GM12801 (cell line): ENCODE results near the gene PLG.

Source experiments
- TF ChIP-seq, protein P1 (sequence below): IDR thresholded peaks from one replicate; pipeline ENCODE4 v1.5.1; 2011; ENCODE audit warnings: control low read depth; ENCODE audit not compliant: insufficient read length; ENCODE audit errors: extremely low read depth

The PLG gene

DNA sequence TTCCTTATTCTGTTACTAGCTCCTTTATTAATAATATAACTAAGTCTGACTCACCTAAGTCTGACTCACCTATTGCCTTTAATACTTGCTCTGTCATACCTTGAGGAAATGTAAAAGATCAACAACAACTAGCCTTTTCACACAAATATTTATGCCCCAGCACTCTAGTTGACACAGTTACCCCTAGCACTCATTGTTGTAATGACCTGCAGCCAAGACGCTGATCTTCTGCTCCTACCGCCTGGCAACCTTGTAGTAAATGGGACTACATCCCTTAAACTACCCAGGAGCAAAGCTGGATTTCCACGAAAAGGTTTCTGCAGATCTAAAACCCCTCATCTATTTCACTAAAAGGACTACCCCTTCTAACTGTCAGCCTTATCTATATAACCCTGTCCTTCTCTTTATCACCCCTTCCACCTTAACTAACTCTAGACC is 90.0 kb downstream of the PLG start:
- TF ChIP-seq, protein P1, sequence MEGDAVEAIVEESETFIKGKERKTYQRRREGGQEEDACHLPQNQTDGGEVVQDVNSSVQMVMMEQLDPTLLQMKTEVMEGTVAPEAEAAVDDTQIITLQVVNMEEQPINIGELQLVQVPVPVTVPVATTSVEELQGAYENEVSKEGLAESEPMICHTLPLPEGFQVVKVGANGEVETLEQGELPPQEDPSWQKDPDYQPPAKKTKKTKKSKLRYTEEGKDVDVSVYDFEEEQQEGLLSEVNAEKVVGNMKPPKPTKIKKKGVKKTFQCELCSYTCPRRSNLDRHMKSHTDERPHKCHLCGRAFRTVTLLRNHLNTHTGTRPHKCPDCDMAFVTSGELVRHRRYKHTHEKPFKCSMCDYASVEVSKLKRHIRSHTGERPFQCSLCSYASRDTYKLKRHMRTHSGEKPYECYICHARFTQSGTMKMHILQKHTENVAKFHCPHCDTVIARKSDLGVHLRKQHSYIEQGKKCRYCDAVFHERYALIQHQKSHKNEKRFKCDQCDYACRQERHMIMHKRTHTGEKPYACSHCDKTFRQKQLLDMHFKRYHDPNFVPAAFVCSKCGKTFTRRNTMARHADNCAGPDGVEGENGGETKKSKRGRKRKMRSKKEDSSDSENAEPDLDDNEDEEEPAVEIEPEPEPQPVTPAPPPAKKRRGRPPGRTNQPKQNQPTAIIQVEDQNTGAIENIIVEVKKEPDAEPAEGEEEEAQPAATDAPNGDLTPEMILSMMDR, result no peak

DNA sequence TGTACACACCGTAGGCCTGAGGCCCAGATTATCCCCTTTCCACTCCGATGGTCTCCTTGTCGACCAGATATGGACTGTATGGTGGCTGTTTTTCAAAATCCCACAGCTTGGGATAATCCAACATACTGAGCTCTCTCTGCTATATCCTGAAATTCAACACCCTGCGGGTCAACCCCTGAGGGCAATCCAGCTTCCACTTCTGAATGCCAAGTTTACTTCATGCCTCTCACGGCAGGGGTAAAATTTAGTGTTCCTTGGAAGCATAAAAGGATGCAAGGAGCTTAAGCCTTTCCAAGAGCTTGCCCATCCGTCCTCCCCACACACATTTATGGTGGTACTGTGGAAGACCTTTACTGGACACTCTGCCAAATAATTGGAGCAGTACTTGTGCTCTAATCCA is 90.7 kb downstream of the PLG start:
- TF ChIP-seq, protein P1, result no peak

DNA sequence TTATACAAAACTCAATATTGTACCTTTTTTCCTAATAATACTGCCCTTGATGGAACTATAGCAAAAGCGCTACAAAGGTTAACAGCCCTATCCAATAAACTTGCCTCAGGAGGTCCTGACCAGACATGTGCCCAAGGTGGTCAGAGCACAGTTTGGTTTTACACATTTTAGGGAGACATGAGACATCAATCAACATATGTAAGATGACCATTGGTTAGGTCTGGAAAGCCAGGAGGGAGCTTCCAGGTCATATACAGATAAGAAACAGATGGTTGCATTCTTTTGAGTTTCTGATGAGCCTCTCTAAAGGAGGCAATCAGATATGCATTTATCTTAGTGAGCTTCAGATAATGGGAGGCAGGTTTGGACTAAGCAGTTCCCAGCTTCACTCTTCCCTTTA is 91.6 kb downstream of the PLG start:
- TF ChIP-seq, protein P1, result no peak

DNA sequence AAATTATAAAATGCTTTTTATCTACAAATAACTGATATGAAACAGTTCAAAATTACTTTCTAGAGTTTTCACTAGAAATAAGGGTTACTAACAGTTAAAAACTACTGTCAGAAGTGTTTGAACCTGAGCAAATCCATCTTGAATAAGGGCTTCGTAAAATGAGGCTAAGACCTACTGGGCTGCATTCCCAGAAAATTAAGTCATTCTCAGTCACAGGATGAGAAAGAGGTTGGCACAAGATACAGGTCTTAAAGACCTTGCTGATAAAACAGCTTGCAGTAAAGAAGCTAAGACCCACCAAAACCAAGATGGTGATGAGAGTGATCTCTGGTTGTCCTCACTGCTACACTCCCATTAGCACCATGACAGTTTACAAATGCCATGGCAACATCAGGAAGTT is 93.7 kb downstream of the PLG start:
- TF ChIP-seq, protein P1, result no peak

DNA sequence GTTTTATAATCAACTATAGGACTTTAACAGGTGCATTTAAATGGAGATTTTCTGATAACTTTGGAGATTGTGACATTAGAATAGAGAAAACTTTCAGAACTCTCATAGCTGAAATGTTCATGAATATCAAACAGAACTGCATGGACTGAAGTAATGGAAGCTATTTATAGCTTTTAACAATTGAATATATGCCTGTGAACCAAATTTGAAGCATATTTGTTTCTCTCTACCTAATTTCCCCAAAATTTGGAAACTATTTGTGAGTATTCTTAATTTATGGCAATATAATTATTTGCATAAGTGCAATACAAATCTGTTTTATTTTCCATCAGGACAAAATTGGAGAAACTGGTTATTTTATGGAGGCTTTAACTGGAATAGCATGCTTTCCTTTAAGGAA is 96.6 kb downstream of the PLG start:
- TF ChIP-seq, protein P1, result no peak

DNA sequence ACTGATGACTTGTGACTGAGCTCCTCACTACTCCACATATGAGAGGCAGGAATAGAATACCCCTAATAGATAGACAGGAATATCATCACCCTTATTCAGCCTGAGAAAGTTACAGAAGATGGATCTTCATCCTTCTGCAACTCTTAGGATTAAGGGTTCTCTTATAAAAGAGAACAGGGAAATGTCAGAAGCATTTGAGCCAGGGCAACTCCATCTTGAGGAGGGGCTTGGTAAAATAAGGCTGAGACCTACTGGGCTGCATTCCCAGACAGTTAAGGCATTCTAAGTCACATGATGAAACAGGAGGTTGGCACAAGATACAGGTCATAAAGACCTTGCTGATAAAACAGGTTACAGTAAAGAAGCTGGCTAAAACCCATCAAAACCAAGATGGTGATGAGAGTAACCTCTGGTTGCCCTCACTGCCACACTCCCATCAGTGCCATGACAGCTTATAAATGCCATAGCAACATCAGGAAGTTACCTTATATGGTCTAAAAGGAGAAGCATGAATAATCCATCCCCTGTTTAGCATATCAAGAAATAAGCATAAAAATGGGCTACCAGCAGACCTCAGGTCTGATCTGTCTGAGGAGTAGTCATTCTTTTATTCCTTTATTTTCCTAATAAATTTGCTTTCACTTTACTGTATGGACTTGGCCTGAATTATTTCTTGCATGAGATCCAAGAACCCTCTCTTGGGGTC is 97.9 kb downstream of the PLG start:
- TF ChIP-seq, protein P1, result no peak

DNA sequence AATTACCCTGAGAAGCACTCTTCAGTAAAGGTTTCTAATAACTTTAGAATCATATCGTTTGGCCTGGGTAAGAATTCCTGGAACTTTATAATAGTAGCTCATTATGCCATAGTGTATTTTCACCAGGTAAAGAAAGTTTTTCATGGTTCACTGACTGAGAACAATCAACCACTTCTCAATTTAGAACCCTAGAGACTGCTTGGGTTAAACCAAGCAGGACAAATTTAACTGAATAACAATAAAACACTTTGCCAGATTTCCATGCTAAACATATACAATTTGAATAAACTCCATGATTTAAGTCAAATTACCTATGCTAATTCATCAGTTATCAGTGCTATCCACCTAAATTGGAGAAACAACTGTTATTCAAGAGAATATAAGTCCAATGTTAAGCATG is 99.4 kb downstream of the PLG start:
- TF ChIP-seq, protein P1, result no peak
